ENCODE data around the gene TNN.

The TNN gene

GRCh38 chr1:175079338-175079737, 11.7 kb downstream of the TNN start:
- no peak overlapping the region for H3K27ac ChIP-seq
- DNase-seq (ENCODE audit: low spot score), result no peak
- no peak overlapping the region for H3K4me3 ChIP-seq
- TF ChIP-seq CTCF (IDR thresholded peaks at IDR 0.05), result no peak

- H3K27ac ChIP-seq, result no peak overlapping the region
- no peak for TF ChIP-seq CTCF (IDR thresholded peaks at IDR 0.05)
- H3K4me3 ChIP-seq, result no peak overlapping the region
- no peak for DNase-seq (ENCODE audit: low spot score)
These were observed 12.4 kb downstream of the TNN start for GRCh38 chr1:175080030-175080429.

DNA sequence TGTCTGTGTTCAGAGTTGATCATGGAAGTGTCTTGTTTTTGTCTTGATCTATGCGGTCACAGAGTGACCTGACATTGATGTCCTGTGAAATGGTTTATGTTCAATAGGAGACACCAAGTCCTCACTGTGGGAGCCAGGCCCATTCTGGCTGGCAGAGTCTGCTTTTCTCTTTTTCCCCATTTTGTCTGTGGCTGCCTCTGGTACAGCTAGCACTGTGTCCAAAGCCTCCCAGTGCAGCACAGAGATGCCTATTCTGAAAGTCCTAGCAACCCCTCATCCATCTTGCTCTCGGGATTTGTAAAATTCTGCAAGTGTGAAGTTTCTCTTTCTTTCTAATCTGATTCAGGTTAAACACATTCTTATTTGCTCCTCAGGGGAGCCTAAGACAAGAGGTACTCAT, 14.3 kb downstream of the TNN start:
- no peak overlapping the region for H3K27ac ChIP-seq
- TF ChIP-seq CTCF (IDR thresholded peaks at IDR 0.05), result no peak
- no peak overlapping the region for H3K4me3 ChIP-seq
- no peak for DNase-seq (ENCODE audit: low spot score)

DNA sequence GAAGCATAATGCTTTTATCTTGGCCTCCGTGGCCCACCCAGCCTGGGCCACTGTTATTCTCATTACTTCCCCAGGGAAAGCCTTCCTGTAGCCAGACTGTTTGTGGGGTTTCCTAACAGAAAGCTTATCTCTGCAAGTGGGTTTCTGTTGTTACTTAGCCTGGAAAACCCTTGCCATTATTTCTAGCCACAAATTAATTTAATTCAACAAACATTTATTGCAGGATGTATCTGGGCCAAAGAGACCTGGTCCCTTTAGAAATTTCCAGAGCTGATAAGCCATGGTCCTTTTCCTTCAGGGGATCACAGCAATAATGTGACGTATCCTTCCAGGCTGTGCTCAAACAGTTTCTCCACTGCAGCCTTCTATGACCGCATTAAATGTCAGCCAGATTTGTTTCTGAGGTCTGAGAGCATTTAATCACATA, 20.9 kb downstream of the TNN start:
- no peak overlapping the region for H3K27ac ChIP-seq
- no peak overlapping the region for H3K4me3 ChIP-seq
- no peak for TF ChIP-seq CTCF (IDR thresholded peaks at IDR 0.05)
- no peak for DNase-seq (ENCODE audit: low spot score)

GRCh38 chr1:175089136-175089718, 21.6 kb downstream of the TNN start:
- no peak overlapping the region for H3K4me3 ChIP-seq
- TF ChIP-seq CTCF (IDR thresholded peaks at IDR 0.05), result no peak
- no peak overlapping the region for H3K27ac ChIP-seq
- no peak for DNase-seq (ENCODE audit: low spot score)

DNA sequence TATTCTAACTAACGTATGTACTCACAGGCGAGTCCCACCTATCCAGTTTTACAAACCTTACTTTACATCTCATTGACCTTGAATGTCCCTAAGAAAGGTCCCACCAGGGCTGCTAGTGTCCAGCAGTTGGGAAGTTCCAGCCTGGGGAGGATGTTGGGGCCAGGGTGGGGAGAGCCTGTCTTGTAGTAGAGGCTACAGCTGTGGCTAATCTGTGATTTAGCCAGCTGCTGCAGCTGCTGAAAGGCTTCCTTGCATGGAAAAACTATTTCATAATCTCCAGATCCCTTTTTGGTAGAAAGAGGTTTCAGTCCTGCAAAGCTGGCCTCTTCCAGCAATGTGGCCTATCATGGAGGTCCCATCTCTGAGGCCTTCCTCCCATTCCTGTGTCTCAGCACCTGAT, 23.1 kb downstream of the TNN start:
- no peak for DNase-seq (ENCODE audit: low spot score)
- no peak overlapping the region for H3K27ac ChIP-seq
- no peak overlapping the region for H3K4me3 ChIP-seq
- no peak for TF ChIP-seq CTCF (IDR thresholded peaks at IDR 0.05)

DNA sequence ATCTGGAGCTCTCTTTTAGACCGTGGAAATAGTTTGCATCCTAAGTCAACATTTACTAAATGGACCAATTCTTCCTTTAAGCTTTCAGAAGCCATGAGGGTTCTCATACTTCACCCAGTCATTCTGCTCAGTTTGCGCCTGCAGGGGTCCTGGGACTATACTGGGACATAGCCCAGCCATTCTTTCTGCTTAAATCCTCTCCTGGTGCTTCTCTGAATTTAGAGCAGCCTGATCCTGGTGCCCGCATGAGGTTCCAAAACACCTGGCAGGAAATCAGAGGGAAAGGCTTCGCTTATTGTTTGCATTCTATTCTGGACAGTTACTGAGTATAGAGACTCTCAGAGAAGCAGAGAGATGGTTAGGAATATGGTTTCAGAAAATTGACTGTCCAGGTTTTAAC, 27.0 kb downstream of the TNN start:
- no peak overlapping the region for H3K27ac ChIP-seq
- no peak overlapping the region for H3K4me3 ChIP-seq
- no peak for DNase-seq (ENCODE audit: low spot score)
- no peak for TF ChIP-seq CTCF (IDR thresholded peaks at IDR 0.05)
